DOHH2 (cell line): Measurements from ENCODE around the gene PPP1R1B.

Source experiments
- EZH2phosphoT487 ChIP-seq: fragments of 200-600 bp; sonication (generic); IDR thresholded peaks from 2 replicates; pipeline ENCODE4 v1.6.1; 2017; ENCODE audit warnings: borderline replicate concordance, mild to moderate bottlenecking, antibody characterized with exemption, low read length, moderate library complexity, mixed read lengths
- TF ChIP-seq, protein P1 (sequence below): fragments of 200-600 bp; sonication (generic); IDR thresholded peaks from one replicate; pipeline ENCODE4 v1.5.1; 2014; ENCODE audit warnings: antibody characterized with exemption, mild to moderate bottlenecking, low read depth, low read length; ENCODE audit not compliant: poor library complexity, severe bottlenecking

DNA sequence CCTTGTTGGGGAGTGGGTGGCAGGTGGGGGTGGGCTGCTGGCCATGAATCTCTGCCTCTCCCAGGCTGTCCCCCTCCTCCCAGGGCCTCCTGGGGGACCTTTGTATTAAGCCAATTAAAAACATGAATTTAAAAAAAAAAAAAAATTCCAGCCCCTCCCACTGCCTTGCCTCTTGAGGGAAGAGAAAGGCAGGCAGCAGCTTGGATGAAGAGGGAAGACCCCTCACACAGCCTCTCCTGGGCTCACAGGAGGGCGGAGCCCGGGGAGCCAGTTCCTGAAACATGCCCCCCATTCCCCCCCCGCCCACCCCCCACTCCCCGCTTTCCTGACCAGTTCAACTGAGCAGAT lies 36.6 kb downstream of the PPP1R1B start:
- TF ChIP-seq, protein P1, sequence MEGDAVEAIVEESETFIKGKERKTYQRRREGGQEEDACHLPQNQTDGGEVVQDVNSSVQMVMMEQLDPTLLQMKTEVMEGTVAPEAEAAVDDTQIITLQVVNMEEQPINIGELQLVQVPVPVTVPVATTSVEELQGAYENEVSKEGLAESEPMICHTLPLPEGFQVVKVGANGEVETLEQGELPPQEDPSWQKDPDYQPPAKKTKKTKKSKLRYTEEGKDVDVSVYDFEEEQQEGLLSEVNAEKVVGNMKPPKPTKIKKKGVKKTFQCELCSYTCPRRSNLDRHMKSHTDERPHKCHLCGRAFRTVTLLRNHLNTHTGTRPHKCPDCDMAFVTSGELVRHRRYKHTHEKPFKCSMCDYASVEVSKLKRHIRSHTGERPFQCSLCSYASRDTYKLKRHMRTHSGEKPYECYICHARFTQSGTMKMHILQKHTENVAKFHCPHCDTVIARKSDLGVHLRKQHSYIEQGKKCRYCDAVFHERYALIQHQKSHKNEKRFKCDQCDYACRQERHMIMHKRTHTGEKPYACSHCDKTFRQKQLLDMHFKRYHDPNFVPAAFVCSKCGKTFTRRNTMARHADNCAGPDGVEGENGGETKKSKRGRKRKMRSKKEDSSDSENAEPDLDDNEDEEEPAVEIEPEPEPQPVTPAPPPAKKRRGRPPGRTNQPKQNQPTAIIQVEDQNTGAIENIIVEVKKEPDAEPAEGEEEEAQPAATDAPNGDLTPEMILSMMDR = no peak
- no peak for TF ChIP-seq EZH2phosphoT487
